ENCODE data around the gene PDE4B. TPM values are rescaled to one million over a fixed set of nuclear protein-coding genes. Genes with fewer than 3 reads are reported as not detected.

The PDE4B gene
- total and polyA plus RNA-seq, 2 of the 13 experiments (the other 11 are each of a cell fraction or from before 2014, with no cell fraction given), result not detected

GRCh38 chr1:66312271-66312990 lies 519.7 kb downstream of the PDE4B start:
- Histone ChIP-seq H3K27ac (ENCODE audit: extremely low read length, insufficient read depth, low read length) (no peak overlapping the region), H3K9ac (ENCODE audit: insufficient read depth, low read depth, low read length) (no peak overlapping the region), H3K36me3 (replicated peaks in 1 of 2; ENCODE audit: control insufficient read depth in 1 of 2, insufficient read depth in 2 of 2, low read length in 2 of 2) (no peaks in the 10 kb centered on the region), H3K4me3 (replicated peaks in 1 of 3; ENCODE audit: insufficient read depth in 1 of 3, low read depth in 2 of 3, low read length in 3 of 3) (no peak overlapping the region), H4K20me1 (ENCODE audit: insufficient read depth, low read length) (no peaks in the 10 kb centered on the region), H3K79me2 (ENCODE audit: insufficient read depth, low read length) (no peaks in the 10 kb centered on the region), H3K4me1 (ENCODE audit: insufficient read depth, low read length) (no peaks in the 10 kb centered on the region), H3K9me3 (ENCODE audit: low read length) (no peaks in the 10 kb centered on the region), H3K4me2 (ENCODE audit: low read depth, low read length) (no peak overlapping the region), H2AFZ (ENCODE audit: low read length) (no peak overlapping the region), H3K27me3 (ENCODE audit: control insufficient read depth in 1 of 2, insufficient read depth in 2 of 2, low read length in 2 of 2) (no peaks in the 10 kb centered on the region)
- FAIRE-seq (no peak), DNase-seq (ENCODE audit: low spot score) (no peak), ATAC-seq (no peak)
- ChIA-PET POLR2A (no interaction called here), CTCF (ENCODE audit: low intra/inter-chr PET ratio, low total read pairs) (no interaction called here)
- in situ Hi-C loops (cut with HindIII; ENCODE audit: extremely low pct_ligation_motif_present, low pct_unique_long_range_greater_than_20kb) (no loop called here), intact Hi-C loops (cut with micrococcal nuclease; ENCODE audit: unreplicated experiment) (no loop called here)
- 11% methylated on average over 4 of the region's 4 CpGs for WGBS (ENCODE audit: low lambda C conversion rate)
- no TSS peak for BruUV-seq (replicated peaks)
- TF ChIP-seq AFF4 (CRISPR knock-in tag; IDR thresholded peaks at IDR 0.05), result no peak
- no peak for TF ChIP-seq CENPBD1 (CRISPR knock-in tag; IDR thresholded peaks at IDR 0.05; ENCODE audit: borderline replicate concordance, low read depth)
- TF ChIP-seq SKI (IDR thresholded peaks at IDR 0.05; ENCODE audit: partially characterized antibody), result no peak
- no peak for TF ChIP-seq ZMAT5 (CRISPR knock-in tag; IDR thresholded peaks at IDR 0.05; ENCODE audit: borderline replicate concordance, low read depth)
- no peak for TF ChIP-seq ONECUT2 (CRISPR knock-in tag; IDR thresholded peaks at IDR 0.05)
- no peak for TF ChIP-seq PAF1 (CRISPR knock-in tag; IDR thresholded peaks at IDR 0.05)
- no peak for TF ChIP-seq GLI4 (CRISPR knock-in tag; IDR thresholded peaks at IDR 0.05; ENCODE audit: borderline replicate concordance)
- TF ChIP-seq BHLHE40 (IDR thresholded peaks at IDR 0.05; ENCODE audit: low read length), result no peak
- no peak for TF ChIP-seq TP53 (CRISPR knock-in tag; conservative IDR thresholded peaks at IDR 0.05)
- no peak for TF ChIP-seq ATF3 (CRISPR knock-in tag; IDR thresholded peaks at IDR 0.05)
- TF ChIP-seq ERF (CRISPR knock-in tag; IDR thresholded peaks at IDR 0.05), result no peak

Data from HepG2 (cell line).